PC-3 (cell line): ENCODE data around the gene EXOC7.

Experiments
- EZH2 ChIP-seq: fragments of 300-600 bp; sonication (generic); IDR thresholded peaks from one replicate; pipeline ENCODE4 v1.6.1; 2017; ENCODE audit warnings: antibody characterized with exemption, mild to moderate bottlenecking, low read length; ENCODE audit not compliant: unreplicated experiment
- EZH2phosphoT487 ChIP-seq: fragments of 300-600 bp; sonication (generic); IDR thresholded peaks from 2 replicates; pipeline ENCODE4 v1.6.1; 2018; ENCODE audit warnings: mild to moderate bottlenecking, antibody characterized with exemption, low read length, borderline replicate concordance
- TF ChIP-seq, protein P1 (sequence below): fragments of 300-600 bp; sonication (generic); conservative IDR thresholded peaks from 2 replicates; pipeline ENCODE4 v1.5.1; 2017; ENCODE audit warnings: antibody characterized with exemption, low read depth, mild to moderate bottlenecking, low read length

DNA sequence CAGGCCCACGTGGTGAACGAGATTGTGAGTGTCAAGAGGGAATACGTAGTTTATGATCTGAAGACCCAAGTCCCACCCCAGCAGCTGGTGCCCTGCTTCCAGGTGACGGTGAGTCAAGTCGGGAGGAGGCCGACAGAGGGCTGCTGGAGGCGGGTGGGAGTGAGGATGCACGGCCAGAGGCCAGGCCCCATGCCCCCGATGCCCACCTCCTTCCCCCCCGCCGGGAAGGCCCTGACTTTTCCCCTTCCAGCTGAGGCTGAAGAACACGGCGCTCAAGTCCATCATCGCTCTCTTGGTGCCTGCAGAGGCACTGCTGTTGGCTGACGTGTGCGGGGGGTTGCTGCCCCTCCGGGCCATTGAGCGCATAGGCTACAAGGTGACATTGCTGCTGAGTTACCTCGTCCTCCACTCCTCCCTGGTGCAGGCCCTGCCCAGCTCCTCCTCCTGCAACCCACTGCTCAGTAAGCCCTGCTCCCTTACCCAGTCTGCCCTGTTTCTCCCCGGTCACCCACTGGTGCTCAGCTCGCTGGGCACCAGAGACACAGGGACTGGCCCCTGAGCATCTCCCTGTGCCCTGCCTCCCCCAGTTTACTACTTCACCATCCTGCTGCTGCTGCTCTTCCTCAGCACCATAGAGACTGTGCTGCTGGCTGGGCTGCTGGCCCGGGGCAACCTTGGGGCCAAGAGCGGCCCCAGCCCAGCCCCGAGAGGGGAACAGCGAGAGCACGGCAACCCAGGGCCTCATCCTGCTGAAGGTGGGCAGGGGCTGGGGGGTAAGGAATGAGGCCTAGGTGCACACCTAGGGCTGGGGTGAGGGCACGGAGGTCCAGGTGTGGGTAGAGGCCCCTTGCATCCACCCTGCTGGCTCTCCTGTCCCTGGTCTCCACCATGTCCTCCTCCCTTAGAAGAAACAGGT is 22.0 kb downstream of the EXOC7 start:
- TF ChIP-seq EZH2 (no peak), EZH2phosphoT487 (no peak)
- TF ChIP-seq, protein P1, sequence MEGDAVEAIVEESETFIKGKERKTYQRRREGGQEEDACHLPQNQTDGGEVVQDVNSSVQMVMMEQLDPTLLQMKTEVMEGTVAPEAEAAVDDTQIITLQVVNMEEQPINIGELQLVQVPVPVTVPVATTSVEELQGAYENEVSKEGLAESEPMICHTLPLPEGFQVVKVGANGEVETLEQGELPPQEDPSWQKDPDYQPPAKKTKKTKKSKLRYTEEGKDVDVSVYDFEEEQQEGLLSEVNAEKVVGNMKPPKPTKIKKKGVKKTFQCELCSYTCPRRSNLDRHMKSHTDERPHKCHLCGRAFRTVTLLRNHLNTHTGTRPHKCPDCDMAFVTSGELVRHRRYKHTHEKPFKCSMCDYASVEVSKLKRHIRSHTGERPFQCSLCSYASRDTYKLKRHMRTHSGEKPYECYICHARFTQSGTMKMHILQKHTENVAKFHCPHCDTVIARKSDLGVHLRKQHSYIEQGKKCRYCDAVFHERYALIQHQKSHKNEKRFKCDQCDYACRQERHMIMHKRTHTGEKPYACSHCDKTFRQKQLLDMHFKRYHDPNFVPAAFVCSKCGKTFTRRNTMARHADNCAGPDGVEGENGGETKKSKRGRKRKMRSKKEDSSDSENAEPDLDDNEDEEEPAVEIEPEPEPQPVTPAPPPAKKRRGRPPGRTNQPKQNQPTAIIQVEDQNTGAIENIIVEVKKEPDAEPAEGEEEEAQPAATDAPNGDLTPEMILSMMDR, result no peak
